ENCODE measurements around the gene SFXN1. TPM values are rescaled to one million over a fixed set of nuclear protein-coding genes. Genes with fewer than 3 reads are reported as not detected.

Gene SFXN1
- total and polyA plus RNA-seq, 4 donors = 47.3 to 241 (median 53.7) TPM

DNA sequence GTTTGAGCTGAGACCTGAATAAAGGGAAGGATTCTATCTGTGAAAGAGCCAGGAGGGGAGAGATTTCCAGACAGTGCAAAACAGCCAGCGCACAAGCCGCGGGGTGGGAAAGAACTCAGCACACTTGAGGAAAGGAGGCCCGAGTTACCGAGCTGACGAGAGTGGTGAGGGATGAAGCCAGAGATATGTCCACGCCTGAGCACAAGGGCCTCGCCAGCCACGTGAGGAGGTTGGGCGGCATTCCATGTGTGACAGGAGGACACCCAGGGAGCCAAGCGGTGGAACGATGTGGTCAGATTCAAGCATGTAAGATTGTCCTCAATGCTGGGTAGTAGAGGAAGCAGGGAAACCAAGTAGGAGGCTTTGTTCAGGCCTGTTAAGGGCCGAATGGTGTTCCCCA lies 17.0 kb upstream of the SFXN1 start (continued):
- no peak for TF ChIP-seq SP1 (IDR thresholded peaks at IDR 0.05)

DNA sequence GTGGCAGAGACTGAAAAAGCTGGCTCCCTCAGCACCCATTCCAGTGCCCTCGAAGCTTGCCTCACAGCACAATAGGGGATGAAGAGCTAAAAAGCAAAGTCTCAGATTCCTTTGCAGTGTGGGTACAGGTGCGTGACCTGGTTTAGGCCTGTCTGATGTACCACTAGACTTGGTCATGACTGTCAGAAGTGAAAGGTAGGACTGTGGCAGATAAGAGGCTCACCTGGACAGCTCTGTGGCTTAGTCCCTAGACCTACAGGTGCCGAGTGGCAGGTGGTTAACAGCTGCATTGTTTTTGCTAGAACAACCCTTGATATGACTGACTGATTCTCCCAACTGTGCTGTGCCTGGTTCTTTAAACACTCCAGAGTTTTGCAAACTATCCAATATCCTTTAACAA lies 14.7 kb upstream of the SFXN1 start:
- no peak for TF ChIP-seq RAD21 (IDR thresholded peaks at IDR 0.05)
- no peak for TF ChIP-seq NR2F2 (IDR thresholded peaks at IDR 0.05)
- TF ChIP-seq RXRA (IDR thresholded peaks at IDR 0.05) = no peak
- TF ChIP-seq, protein P1, sequence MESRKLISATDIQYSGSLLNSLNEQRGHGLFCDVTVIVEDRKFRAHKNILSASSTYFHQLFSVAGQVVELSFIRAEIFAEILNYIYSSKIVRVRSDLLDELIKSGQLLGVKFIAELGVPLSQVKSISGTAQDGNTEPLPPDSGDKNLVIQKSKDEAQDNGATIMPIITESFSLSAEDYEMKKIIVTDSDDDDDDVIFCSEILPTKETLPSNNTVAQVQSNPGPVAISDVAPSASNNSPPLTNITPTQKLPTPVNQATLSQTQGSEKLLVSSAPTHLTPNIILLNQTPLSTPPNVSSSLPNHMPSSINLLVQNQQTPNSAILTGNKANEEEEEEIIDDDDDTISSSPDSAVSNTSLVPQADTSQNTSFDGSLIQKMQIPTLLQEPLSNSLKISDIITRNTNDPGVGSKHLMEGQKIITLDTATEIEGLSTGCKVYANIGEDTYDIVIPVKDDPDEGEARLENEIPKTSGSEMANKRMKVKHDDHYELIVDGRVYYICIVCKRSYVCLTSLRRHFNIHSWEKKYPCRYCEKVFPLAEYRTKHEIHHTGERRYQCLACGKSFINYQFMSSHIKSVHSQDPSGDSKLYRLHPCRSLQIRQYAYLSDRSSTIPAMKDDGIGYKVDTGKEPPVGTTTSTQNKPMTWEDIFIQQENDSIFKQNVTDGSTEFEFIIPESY (IDR thresholded peaks at IDR 0.05) = no peak
- TF ChIP-seq, protein P2, sequence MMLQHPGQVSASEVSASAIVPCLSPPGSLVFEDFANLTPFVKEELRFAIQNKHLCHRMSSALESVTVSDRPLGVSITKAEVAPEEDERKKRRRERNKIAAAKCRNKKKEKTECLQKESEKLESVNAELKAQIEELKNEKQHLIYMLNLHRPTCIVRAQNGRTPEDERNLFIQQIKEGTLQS (IDR thresholded peaks at IDR 0.05) = no peak
- no peak for TF ChIP-seq FOXA2 (IDR thresholded peaks at IDR 0.05)
- no peak for TF ChIP-seq JUND (IDR thresholded peaks at IDR 0.05)
- TF ChIP-seq HNF4A (conservative IDR thresholded peaks at IDR 0.05) = no peak
- no peak for TF ChIP-seq HNF4G (IDR thresholded peaks at IDR 0.05)
- TF ChIP-seq, protein P3, sequence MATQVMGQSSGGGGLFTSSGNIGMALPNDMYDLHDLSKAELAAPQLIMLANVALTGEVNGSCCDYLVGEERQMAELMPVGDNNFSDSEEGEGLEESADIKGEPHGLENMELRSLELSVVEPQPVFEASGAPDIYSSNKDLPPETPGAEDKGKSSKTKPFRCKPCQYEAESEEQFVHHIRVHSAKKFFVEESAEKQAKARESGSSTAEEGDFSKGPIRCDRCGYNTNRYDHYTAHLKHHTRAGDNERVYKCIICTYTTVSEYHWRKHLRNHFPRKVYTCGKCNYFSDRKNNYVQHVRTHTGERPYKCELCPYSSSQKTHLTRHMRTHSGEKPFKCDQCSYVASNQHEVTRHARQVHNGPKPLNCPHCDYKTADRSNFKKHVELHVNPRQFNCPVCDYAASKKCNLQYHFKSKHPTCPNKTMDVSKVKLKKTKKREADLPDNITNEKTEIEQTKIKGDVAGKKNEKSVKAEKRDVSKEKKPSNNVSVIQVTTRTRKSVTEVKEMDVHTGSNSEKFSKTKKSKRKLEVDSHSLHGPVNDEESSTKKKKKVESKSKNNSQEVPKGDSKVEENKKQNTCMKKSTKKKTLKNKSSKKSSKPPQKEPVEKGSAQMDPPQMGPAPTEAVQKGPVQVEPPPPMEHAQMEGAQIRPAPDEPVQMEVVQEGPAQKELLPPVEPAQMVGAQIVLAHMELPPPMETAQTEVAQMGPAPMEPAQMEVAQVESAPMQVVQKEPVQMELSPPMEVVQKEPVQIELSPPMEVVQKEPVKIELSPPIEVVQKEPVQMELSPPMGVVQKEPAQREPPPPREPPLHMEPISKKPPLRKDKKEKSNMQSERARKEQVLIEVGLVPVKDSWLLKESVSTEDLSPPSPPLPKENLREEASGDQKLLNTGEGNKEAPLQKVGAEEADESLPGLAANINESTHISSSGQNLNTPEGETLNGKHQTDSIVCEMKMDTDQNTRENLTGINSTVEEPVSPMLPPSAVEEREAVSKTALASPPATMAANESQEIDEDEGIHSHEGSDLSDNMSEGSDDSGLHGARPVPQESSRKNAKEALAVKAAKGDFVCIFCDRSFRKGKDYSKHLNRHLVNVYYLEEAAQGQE (IDR thresholded peaks at IDR 0.05) = no peak
- TF ChIP-seq, protein P4, sequence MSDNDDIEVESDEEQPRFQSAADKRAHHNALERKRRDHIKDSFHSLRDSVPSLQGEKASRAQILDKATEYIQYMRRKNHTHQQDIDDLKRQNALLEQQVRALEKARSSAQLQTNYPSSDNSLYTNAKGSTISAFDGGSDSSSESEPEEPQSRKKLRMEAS (IDR thresholded peaks at IDR 0.05) = no peak
- H3K27me3 ChIP-seq (ENCODE audit: control insufficient read depth in 4 of 4, insufficient read depth in 4 of 4, low read length in 3 of 4) = no peaks in the 10 kb centered on the region
- H3K27ac ChIP-seq (ENCODE audit: low read depth in 1 of 2, low read length in 2 of 2) = no peak overlapping the region
- no peaks in the 10 kb centered on the region for H3K9me3 ChIP-seq (ENCODE audit: control insufficient read depth in 4 of 4, low read length in 3 of 4)
- no peak for DNase-seq (ENCODE audit: low spot score)
- H3K4me1 ChIP-seq (ENCODE audit: control insufficient read depth in 4 of 4, insufficient read depth in 4 of 4, low read length in 3 of 4) = peaks cover 3 to 27% (median 21%) of the 10 kb centered on the region in 4 donors
- no peaks in the 10 kb centered on the region for H3K36me3 ChIP-seq (ENCODE audit: control insufficient read depth in 4 of 4, insufficient read depth in 3 of 4, low read depth in 1 of 4, low read length in 3 of 4)
- WGBS = 92% methylated on average over 3 of the region's 3 CpGs
- H3K9ac ChIP-seq (ENCODE audit: low read depth in 1 of 2, low read length in 2 of 2) = no peak overlapping the region
- H3K4me3 ChIP-seq (ENCODE audit: low read depth in 1 of 3, low read length in 3 of 3) = no peak overlapping the region

DNA sequence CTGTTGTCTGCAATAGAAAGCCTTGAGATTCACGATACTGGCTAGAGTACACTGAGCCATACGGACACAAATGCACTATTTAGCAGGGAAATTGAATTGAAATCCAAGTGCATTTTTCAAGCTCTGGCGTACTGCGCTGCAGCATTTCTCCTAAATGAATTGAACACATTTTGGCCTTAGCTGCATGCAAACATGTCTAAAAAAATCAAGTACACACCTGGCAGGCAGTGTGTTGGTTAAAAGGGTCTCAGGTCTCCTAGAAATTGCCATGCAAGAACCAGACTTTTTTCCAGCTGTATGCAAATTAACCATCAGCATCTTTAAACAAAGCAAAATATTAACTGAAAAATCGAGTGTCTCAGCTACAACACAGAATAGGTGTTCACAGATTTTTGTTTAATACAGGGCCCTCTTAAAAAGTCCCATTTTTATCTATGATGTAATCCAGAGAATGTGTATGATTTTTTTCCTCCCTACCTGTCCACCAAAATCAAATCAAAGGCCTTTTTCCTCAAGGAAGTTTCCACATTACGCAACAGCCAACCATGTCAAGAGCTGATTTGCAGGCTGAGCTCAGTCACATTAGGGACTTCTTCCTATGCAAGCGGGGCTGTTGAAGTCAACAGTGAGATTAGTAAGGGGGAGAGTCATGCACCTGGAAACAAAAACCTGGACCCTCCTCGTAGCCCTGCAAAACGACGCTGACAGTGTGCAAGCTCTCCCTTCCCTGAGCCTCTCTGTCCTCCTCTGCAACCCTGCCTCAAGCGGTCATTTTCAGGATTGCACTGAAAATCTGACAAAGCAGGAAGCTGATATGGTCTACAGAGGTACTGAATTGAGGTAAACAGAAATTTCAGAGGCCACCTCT lies 14.1 kb upstream of the SFXN1 start:
- WGBS = 50% methylated on average over 11 of the region's 11 CpGs

More for the DNA sequence above, 14.1 kb upstream of the SFXN1 start:
- Histone ChIP-seq H3K9me3 (ENCODE audit: control insufficient read depth in 4 of 4, low read length in 3 of 4) (no peaks in the 10 kb centered on the region), H3K27me3 (ENCODE audit: control insufficient read depth in 4 of 4, insufficient read depth in 4 of 4, low read length in 3 of 4) (no peaks in the 10 kb centered on the region), H3K36me3 (ENCODE audit: control insufficient read depth in 4 of 4, insufficient read depth in 3 of 4, low read depth in 1 of 4, low read length in 3 of 4) (no peaks in the 10 kb centered on the region), H3K27ac (ENCODE audit: low read depth in 1 of 2, low read length in 2 of 2) (no peak overlapping the region), H3K4me1 (ENCODE audit: control insufficient read depth in 4 of 4, insufficient read depth in 4 of 4, low read length in 3 of 4) (peaks cover 3 to 27% (median 22%) of the 10 kb centered on the region in 4 donors), H3K9ac (ENCODE audit: low read depth in 1 of 2, low read length in 2 of 2) (no peak overlapping the region), H3K4me3 (ENCODE audit: low read depth in 1 of 3, low read length in 3 of 3) (no peak overlapping the region)
- TF ChIP-seq, protein P5, sequence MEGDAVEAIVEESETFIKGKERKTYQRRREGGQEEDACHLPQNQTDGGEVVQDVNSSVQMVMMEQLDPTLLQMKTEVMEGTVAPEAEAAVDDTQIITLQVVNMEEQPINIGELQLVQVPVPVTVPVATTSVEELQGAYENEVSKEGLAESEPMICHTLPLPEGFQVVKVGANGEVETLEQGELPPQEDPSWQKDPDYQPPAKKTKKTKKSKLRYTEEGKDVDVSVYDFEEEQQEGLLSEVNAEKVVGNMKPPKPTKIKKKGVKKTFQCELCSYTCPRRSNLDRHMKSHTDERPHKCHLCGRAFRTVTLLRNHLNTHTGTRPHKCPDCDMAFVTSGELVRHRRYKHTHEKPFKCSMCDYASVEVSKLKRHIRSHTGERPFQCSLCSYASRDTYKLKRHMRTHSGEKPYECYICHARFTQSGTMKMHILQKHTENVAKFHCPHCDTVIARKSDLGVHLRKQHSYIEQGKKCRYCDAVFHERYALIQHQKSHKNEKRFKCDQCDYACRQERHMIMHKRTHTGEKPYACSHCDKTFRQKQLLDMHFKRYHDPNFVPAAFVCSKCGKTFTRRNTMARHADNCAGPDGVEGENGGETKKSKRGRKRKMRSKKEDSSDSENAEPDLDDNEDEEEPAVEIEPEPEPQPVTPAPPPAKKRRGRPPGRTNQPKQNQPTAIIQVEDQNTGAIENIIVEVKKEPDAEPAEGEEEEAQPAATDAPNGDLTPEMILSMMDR (IDR thresholded peaks at IDR 0.05; ENCODE audit: low read depth, low read length, missing input control) = peak; percentile 71
- TF ChIP-seq EGR1 (IDR thresholded peaks at IDR 0.05; ENCODE audit: low read depth in 2 of 2) = no peak
- TF ChIP-seq RAD21 (IDR thresholded peaks at IDR 0.05) = peak; percentile 70 to 85
- TF ChIP-seq, protein P1 (IDR thresholded peaks at IDR 0.05) = no peak
- peak; percentile 44 for DNase-seq (ENCODE audit: low spot score)

Data from liver (tissue), 9 donors.